B cell (primary cell): ENCODE results near the gene HPS6.
"Not testable (repeated sequence)": the region's sequence is repeated elsewhere in the genome, so short reads cannot be mapped to it uniquely, and the experiment has no call there.

ENCODE experiments used
- EZH2 ChIP-seq: IDR thresholded peaks from 2 replicates; pipeline ENCODE4 v1.6.1; 2012; ENCODE audit warnings: borderline replicate concordance, low read depth, mild to moderate bottlenecking, moderate library complexity, low read length; ENCODE audit not compliant: insufficient read depth, poor library complexity, severe bottlenecking
- TF ChIP-seq, protein P1 (sequence below): fragments of 200-600 bp; IDR thresholded peaks from one replicate; pipeline ENCODE4 v1.8.0; 2022; ENCODE audit warnings: antibody characterized with exemption, mild to moderate bottlenecking

DNA sequence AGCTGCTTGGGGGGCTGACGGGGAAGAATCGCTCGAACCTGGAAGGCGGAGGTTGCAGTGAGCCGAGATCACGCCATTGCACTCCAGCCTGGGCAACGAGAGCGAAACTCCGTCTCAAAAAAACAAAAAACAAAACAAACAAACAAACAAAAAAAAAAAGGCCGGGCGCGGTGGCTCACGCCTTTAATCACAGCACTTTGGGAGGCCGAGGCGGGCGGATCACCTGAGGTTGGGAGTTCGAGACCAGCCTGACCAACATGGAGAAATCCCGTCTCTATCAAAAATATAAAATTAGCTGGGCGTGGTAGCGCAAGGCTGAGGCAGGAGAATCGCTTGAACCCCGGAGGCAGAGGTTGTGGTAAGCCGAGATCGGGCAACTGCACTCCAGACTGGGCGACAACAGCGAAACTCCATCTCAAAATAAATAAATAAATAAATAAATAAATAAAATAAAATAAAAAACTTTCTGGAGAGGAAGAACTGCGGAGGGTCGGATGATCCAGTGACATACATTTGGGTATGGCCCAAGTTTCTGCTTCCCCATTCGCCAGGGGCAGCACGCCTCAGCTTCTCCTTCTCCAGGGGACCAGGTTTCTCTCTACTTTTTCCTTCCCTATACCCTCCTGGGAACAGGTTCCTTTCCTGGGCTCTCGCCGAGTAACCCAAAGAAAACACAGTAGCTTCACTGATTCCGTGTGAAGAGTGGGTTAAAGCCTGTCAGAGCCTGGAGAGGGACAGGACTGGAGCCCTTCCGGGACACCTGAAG is 10.1 kb upstream of the HPS6 start:
- TF ChIP-seq, protein P1, sequence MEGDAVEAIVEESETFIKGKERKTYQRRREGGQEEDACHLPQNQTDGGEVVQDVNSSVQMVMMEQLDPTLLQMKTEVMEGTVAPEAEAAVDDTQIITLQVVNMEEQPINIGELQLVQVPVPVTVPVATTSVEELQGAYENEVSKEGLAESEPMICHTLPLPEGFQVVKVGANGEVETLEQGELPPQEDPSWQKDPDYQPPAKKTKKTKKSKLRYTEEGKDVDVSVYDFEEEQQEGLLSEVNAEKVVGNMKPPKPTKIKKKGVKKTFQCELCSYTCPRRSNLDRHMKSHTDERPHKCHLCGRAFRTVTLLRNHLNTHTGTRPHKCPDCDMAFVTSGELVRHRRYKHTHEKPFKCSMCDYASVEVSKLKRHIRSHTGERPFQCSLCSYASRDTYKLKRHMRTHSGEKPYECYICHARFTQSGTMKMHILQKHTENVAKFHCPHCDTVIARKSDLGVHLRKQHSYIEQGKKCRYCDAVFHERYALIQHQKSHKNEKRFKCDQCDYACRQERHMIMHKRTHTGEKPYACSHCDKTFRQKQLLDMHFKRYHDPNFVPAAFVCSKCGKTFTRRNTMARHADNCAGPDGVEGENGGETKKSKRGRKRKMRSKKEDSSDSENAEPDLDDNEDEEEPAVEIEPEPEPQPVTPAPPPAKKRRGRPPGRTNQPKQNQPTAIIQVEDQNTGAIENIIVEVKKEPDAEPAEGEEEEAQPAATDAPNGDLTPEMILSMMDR, result not testable (repeated sequence)
- TF ChIP-seq EZH2, result not testable (repeated sequence)
